Fibroblast of upper back skin (primary cell): ENCODE data around the gene SCIN.

Experiments
- DNase-seq: peaks from one replicate; pipeline ENCODE4 v3.0.0-alpha.2; 2013

Gene SCIN

GRCh38 chr7:12569673-12570072 lies 847 bp upstream of the SCIN start:
- DNase-seq, result no peak

- DNase-seq, result no peak
Observed at GRCh38 chr7:12570168-12570533, 369 bp upstream of the SCIN start.

GRCh38 chr7:12571691-12572090 lies 1.2 kb downstream of the SCIN start:
- DNase-seq, result no peak

- no peak for DNase-seq
Observed at GRCh38 chr7:12572941-12573575, 2.5 kb downstream of the SCIN start.

GRCh38 chr7:12573885-12574284 lies 3.4 kb downstream of the SCIN start:
- DNase-seq, result no peak

GRCh38 chr7:12578930-12579640 lies 8.6 kb downstream of the SCIN start:
- no peak for DNase-seq

- peak; percentile 83 for DNase-seq
Observed at GRCh38 chr7:12581897-12582296, 11.4 kb downstream of the SCIN start.

GRCh38 chr7:12582362-12582761 lies 11.8 kb downstream of the SCIN start:
- no peak for DNase-seq

GRCh38 chr7:12583176-12583575 lies 12.7 kb downstream of the SCIN start:
- DNase-seq, result peak; percentile 32

GRCh38 chr7:12583922-12584321 lies 13.4 kb downstream of the SCIN start:
- no peak for DNase-seq

- DNase-seq, result peak; percentile 63
Observed at GRCh38 chr7:12584930-12585329, 14.4 kb downstream of the SCIN start.

- no peak for DNase-seq
Observed at GRCh38 chr7:12586271-12586670, 15.8 kb downstream of the SCIN start.

- no peak for DNase-seq
Observed at GRCh38 chr7:12588259-12588904, 17.9 kb downstream of the SCIN start.

- no peak for DNase-seq
Observed at GRCh38 chr7:12590559-12590958, 20.0 kb downstream of the SCIN start.

- no peak for DNase-seq
Observed at GRCh38 chr7:12594122-12594897, 23.8 kb downstream of the SCIN start.

GRCh38 chr7:12595148-12595547 lies 24.6 kb downstream of the SCIN start:
- DNase-seq, result no peak

GRCh38 chr7:12596225-12596790 lies 25.8 kb downstream of the SCIN start:
- no peak for DNase-seq

- DNase-seq, result no peak
Observed at GRCh38 chr7:12601302-12601869, 30.9 kb downstream of the SCIN start.

GRCh38 chr7:12607134-12607533 lies 36.6 kb downstream of the SCIN start:
- peak; percentile 32 for DNase-seq

- no peak for DNase-seq
Observed at GRCh38 chr7:12609561-12609960, 39.0 kb downstream of the SCIN start.

- no peak for DNase-seq
Observed at GRCh38 chr7:12610899-12611298, 40.4 kb downstream of the SCIN start.

- DNase-seq, result no peak
Observed at GRCh38 chr7:12612622-12613021, 42.1 kb downstream of the SCIN start.
